LNCaP clone FGC (cell line): ENCODE data around the gene DOCK4.

ENCODE experiments used
- DNase-seq: peaks from one replicate; pipeline ENCODE4 v3.0.0-alpha.2; 2011; ENCODE audit warnings: low read depth
- H3K4me3 ChIP-seq: 2 replicates; pipeline ENCODE4 v1.5.1; 2011; ENCODE audit warnings: mild to moderate bottlenecking, low read depth, low read length, control low read depth
- CTCF ChIP-seq: IDR thresholded peaks from 2 replicates; pipeline ENCODE4 v1.5.1; 2012; ENCODE audit warnings: mild to moderate bottlenecking; ENCODE audit not compliant: control insufficient read depth, insufficient read depth; ENCODE audit errors: extremely low read depth

Gene DOCK4

GRCh38 chr7:112173568-112173905 is 32.7 kb downstream of the DOCK4 start:
- DNase-seq: no peak

GRCh38 chr7:112172870-112173567 is 33.2 kb downstream of the DOCK4 start:
- DNase-seq: no peak
- TF ChIP-seq CTCF: no peak
- H3K4me3 ChIP-seq: no peak overlapping the region

More at GRCh38 chr7:112173568-112173905, 32.7 kb downstream of the DOCK4 start:
- TF ChIP-seq CTCF: no peak
- H3K4me3 ChIP-seq: no peak overlapping the region

DNA sequence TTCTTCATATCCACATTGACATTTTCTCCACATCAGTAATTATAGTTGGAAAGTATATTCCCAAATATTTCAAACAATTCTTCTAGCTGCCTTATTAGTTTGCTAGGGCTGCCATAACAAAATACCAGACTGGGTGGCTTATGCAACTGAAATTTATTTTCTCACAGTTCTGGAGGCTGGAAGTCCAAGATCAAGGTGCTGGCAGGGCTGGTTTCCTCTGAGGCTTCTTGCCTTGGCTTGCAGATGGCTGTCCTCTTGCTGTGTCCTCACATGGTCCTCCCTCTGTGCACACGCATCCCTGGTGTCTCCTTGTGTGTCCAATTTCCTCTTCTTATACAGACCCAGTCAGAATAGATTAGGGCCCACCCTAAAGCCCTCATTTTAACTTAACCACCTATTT is 34.5 kb downstream of the DOCK4 start:
- no peak for TF ChIP-seq CTCF
- no peak for DNase-seq

DNA sequence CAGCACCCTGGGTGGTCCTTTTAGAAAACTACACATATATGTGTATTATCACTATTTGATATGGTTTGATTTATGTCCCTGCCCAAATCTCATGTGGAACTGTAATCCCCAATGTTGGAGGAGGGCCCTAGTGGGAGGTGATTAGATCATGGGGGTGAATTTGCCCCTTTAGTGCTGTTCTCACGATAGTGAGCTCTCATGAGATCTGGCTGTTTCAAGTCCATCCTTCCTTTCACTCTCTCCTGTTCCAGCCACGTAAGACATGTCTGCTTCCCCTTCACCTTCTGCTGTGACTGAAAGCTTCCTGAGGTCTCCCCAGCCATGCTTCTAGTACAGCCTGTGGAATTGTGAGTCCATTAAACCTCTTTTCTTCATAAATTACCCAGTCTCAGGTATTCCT is 37.3 kb downstream of the DOCK4 start:
- no peak for TF ChIP-seq CTCF
- no peak for DNase-seq
- H3K4me3 ChIP-seq: no peak overlapping the region

More for the DNA sequence above, 34.5 kb downstream of the DOCK4 start:
- no peak overlapping the region for H3K4me3 ChIP-seq

GRCh38 chr7:112167147-112167546 is 39.1 kb downstream of the DOCK4 start:
- no peak for DNase-seq
- TF ChIP-seq CTCF: no peak
- H3K4me3 ChIP-seq: no peak overlapping the region

DNA sequence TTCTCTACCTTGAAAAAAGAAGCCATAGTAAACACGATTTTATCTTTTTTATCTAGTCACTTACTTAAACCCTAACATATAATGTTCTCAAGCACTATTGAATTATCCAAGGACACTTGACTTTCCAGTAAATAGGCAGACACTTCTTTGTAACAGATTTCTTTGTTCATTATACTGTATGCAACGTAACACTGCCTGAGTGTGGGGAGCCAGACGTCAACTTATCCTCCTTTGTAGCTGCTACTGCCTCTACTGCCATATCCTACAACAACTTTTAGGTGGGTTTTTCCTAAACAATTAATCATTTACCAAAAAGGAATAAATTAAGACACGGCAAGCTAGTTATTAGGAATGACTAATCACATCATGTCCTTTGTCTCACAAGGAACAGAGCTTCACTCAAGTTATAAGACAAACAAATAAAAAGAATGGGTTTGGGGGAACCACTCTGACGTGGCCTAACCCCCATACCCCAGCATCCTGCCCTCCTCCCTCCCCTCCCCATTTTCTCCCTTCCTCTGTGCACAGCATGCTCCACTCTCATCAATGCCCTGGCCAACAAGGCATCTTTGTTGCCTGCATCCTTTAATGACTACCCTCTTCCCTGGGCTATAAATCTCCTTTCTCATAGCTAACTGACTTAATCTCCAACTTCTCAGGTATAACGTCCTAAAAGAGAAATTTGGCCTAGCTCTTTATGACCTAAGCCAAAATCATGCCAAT is 43.3 kb downstream of the DOCK4 start:
- no peak for TF ChIP-seq CTCF
- H3K4me3 ChIP-seq: no peak overlapping the region
- no peak for DNase-seq
